GM19328 (cell line): ENCODE results near the gene MAP4K2.

Source experiments
- ATAC-seq: cut with Tn5 transposase; IDR thresholded peaks from one replicate; pipeline ENCODE4 v1.9.1; 2021; ENCODE audit warnings: mild to moderate bottlenecking, moderate library complexity; ENCODE audit not compliant: unreplicated experiment

Gene MAP4K2

DNA sequence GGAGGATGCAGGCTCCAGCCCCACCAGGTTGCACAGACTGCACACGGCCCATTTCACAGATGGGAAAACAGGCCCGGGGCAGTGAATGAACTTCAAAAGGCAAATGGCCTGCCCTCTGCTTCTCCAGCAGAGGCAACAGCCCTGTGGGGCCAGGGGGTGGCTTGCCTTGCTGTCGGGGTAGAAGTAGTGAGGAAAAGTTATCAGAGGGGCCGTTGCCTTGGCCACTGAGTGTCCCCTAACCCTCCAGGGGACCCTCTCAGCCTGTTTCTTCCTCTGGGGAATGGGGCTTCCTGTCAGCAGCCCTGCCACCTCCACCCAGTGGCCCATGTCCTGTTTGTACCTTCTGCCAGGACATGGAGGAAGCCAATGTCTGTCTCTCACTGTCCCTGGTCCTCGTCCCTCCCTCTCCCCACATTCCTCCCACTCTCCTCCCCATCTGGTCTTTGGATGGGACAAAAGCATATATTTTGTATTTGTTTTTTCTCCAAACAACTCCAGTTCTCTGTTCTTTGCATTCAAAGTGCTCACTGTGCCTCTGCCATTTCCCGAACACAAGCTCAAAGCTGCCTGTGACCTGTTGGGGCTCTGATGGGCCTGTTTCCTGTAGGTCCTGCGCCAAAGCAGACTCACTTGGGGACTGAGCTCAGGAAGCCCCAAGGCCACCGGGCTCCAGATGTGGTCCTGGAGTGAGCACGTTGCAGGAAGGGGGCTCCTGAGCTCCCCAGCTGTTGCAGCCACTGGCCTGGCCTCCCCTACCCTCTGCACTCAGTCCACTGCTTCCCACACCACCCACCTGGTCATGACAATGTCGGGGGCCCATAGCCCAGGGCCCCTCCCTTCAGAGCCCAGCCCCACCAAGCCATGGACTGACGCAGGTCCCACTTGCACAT is 9.5 kb downstream of the MAP4K2 start:
- no peak for ATAC-seq

DNA sequence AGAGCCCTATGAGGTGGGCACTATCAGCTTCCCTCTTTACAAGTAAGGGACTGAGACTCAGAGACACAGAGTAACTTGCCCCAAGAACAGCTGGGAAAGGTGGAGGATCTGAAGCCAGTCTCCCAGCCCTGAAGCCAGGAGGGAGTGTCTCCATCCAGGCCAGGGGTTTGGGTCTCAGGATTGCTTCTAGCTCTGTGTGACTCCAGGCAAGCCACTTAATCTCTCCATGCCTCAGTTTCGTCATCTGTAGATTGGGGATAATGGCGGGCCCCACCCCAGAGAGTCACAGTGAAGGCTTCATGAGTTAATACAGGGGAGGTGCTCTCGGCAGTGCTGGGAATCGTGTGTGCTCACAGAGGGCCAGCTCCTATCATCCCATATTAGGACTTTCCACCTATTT is 10.5 kb downstream of the MAP4K2 start:
- ATAC-seq: no peak

- ATAC-seq: no peak
These were observed 11.2 kb downstream of the MAP4K2 start for GRCh38 chr11:64791781-64792291.

DNA sequence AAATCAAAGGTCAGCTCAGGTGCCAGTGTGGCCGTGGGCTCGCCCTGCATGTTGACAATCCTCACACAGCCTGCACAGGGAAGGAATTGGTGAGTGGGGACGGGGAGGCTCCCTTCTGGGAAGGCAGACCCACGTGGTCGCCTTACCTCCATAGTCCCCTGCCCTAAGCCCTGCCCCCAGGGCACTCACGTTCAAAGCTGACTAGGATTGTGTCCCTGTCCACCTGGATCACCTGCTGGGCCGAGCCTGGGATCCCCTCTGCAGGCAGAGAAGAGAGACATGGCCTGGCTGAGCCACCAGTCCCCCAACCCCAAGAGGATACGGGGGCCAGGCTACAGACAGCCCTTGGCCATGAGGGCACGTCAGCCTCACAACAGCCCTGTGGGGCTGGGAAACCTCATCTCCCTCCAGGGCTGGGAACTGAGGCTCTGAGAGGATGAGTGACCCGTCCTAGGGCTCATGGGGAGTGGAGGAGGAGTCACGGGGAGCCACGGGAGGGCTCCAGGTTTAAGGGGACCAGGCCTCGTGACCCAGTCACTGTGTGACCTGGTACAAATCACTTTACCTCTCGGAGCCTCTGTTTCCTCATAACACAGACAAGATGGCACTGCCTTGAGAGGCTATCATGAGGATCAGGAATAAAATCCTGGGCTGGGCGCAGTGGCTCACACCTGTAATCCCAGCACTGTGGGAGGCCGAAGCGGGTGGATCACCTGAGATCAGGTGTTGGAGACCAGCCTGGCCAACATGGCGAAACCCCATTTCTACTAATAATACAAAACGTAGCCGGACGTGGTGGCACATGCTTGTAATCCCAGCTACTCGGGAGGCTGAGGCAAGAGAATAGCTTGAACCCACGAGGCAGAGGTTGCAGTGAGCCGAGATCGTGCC is 12.6 kb downstream of the MAP4K2 start:
- no peak for ATAC-seq

DNA sequence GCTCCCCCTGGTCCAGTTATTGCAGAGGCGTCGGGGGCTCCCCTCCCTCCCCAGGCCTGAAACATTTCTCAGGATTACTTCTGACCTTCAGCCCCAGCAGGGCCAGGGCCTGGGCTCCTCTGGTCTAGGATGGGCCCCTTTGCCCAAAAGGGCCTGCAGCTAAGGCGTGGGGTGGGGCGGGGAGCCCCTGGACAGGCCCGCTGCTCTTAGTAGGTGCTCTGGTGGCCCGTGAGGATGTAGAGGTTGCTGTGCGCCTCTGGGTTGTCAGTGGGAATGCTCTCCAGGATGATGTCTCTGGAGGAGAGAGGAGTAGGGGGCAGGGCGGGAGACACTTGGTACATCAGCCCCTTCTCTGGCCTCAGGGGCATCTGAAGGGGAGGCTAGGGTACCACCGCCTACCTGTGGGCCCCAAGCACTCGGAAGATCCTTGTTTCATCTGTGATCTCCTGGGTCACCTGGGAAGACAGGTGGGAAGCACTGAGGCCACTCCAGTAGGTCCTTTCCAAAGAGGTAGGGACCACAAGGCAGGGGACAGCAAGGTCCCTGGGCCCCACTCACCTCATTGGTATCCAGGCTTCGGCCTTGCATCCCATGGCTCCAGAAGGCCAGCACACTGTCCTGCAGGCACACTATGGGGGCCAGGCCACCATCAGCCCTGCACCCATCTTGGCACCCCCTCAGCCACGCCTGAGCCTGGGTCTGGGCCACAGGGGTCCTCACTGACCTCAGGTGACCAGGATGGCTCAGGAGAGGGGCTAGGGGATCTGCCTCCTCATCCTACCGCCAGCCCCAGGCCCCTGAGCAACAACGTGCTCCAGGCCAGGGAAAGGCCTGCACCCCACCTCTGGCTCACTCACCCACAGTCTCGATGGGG is 13.4 kb downstream of the MAP4K2 start:
- no peak for ATAC-seq

DNA sequence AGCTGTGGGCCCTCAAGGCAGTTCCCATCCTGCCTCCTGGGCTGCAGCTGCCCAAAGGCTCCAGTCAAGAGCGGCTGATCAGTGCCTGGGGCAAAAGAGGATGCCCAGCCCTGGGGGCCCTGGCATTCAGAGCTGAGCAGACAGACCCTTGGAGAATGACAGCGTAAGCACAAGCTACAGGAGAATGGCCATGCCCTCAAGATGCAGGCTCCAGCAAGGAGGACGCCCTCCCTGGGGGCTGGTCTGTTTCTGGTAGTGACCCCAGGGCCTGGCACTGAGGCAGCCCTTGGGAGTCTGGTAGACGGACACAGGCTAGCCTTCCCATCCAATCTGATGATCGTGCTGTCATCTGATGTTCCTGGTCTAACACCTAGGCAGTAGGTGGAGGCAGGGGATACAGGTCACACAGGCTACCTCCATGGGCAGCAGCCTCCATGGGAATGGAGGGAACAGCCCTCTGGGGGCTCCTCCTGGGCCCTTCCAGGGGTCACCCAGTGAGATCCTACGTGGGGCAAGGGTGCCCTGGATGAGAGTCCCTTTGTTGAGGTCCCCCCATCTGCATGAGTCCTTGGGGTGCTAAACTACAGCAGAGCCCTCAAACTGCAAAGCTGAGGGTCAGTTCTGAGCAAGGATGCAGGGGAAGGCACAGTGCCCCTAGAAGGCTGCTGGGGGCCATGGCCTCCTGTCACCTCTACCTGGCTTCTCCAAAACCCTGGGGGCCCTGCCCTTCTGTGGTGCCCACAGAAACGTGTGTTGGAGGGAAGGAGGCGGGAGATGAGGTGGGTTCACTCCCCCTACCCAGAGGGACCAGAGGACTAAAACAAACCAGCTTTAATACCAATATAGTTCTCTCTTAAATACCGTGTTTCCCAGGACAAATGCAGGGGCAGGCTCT is 14.4 kb downstream of the MAP4K2 start:
- no peak for ATAC-seq

DNA sequence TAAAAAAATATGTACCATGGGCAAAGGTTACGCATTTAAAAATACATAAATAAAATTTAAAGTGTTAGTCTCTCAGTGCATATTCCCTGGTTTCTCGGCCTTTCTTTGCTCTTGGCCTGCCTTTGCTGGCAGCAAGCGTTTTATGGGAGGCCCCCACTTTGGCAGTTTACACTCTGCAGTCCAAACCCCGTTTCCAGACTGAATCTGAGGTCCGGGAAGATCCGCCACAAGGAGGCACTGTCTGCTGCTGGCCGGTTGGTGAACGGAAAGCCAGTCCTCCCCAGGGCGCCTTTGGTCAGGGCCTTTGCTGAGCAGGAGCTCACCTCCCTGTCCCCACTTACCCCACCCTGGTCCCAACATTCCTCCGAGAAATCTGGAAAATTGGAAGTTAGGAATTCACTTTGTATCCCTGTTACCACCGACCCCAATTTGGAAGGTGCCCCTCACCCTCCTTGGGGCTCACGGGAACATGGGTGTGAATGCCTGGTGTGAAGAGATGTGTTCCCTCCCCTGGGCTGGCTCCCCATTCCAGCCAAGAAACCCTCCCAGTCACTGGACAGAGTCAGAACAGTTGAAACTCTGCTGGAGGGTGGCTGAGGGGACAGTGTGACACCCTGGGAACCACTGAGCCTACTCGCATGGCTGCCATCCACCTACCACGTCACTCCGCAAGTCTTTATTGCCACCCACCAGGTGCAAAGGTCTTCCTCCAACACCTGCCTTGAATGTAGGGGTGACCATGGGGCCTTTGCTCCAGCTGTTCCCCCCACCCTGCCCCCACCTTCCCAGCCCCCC is 15.3 kb downstream of the MAP4K2 start:
- no peak for ATAC-seq

- ATAC-seq: no peak
These were observed 16.7 kb downstream of the MAP4K2 start for GRCh38 chr11:64786308-64786707.

GRCh38 chr11:64784813-64785581 is 18.0 kb downstream of the MAP4K2 start:
- no peak for ATAC-seq

GRCh38 chr11:64778473-64779298 is 24.3 kb downstream of the MAP4K2 start, which contains the start of gene SF1:
TSS of gene SF1 (minus strand) at chr11:64778542. CDS start at chr11:64778392, 150 bp downstream.
- ATAC-seq: peak; percentile 84

DNA sequence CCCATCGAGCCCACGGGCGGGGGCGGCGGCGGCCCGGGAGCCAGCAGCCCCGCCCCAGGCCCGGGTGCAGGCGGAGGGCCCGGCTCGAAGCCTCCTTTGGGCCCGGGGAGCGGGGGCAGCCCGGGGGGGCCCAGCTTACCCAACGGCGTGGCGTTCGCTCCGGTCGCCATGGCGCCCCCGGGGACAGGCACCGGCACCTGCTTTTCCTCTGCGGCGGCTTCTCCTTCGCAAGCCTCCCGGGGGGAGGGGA is 24.9 kb downstream of the MAP4K2 start:
- ATAC-seq: no peak

GRCh38 chr11:64777449-64778222 is 25.4 kb downstream of the MAP4K2 start:
- no peak for ATAC-seq

GRCh38 chr11:64776875-64777274 is 26.1 kb downstream of the MAP4K2 start:
- no peak for ATAC-seq

- ATAC-seq: no peak
These were observed 26.6 kb downstream of the MAP4K2 start for GRCh38 chr11:64776425-64776824.

DNA sequence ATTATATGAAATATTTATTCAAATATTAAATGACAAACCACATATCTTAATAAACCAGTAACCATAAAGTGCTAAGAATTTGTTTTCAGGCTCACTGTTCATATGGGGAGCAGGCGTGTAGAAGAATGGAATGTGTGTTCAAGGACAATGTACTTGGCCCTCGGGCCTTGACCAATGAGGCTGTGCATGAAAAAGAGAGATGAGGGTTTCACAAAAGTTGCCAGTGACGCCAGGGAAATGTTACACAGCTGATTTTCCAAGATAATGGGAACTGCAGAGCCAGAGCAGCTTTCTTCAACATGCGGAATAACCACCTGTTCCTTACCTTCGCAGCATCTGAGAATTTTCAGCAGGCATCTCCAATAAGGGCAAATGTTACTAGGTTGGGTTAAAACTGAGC is 28.9 kb downstream of the MAP4K2 start:
- ATAC-seq: no peak

DNA sequence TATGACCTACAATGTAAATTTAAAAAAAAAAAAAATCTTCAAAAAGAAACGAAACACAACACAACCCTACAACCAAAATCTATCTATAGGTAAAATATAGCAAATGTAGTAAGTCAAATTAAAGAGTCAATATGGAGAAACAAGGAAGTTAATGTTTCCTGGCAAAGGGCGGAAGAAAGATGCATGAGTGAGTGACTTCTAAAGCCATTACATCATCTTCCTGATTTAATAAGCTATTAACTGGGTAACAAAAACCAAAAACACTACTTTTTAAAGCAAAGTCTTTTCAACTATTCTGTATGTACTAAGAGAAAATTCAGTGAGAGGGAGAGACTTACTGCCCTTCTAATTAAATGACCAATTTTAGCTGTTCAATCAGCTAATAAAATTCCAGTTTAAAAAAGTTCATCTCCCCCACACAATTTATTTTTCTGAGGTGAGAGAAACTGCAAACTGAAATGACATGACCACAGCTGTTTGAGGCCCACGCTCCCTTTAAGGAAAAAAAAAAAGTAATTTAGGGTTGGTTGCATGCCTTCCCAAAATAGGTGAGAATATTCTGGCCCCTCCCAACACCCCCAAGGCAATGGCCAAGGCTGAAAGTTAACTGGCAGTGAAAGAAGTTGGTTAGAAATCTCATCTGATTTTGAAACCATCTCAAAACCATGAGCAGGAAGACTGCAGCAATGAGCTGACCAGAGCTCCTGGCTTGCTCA is 30.6 kb downstream of the MAP4K2 start:
- no peak for ATAC-seq
